ENCODE data around the gene TARBP1. TPM values are rescaled to one million over a fixed set of nuclear protein-coding genes. Genes with fewer than 3 reads are reported as not detected.

TARBP1 gene
- total RNA-seq, 3 donors from 2014 or later (not counting 1 experiment from before 2014, with no cell fraction given) = 29.0 to 37.5 (median 32.2) TPM

- intact Hi-C loops (cut with micrococcal nuclease) = no loop called here
- 91% methylated on average over 5 of the region's 5 CpGs for WGBS (ENCODE audit: insufficient coverage)
- Mint-ChIP-seq H3K4me3 (no peak overlapping the region), H3K4me1 (no peaks in the 10 kb centered on the region), H3K27ac (no peak overlapping the region), H3K36me3 (no peaks in the 10 kb centered on the region), H3K27me3 (ENCODE audit: low read depth in 2 of 2) (peaks cover 9 to 46% of the 10 kb centered on the region in 2 donors), H3K9me3 (no peaks in the 10 kb centered on the region)
- Histone ChIP-seq H3K4me1 (ENCODE audit: control insufficient read depth, insufficient read depth, low read length) (no peaks in the 10 kb centered on the region), H3K36me3 (ENCODE audit: control insufficient read depth, insufficient read depth, low read length) (no peaks in the 10 kb centered on the region), H3K9me3 (ENCODE audit: control insufficient read depth, insufficient read depth, low read length) (no peaks in the 10 kb centered on the region), H3K4me3 (ENCODE audit: low read length) (no peak overlapping the region), H3K27ac (ENCODE audit: low read length) (no peak overlapping the region), H3K27me3 (ENCODE audit: control insufficient read depth, insufficient read depth, low read length) (no peaks in the 10 kb centered on the region)
- ATAC-seq (no peak), DNase-seq (no peak)
- TF ChIP-seq CTCF (IDR thresholded peaks at IDR 0.05) = no peak
Observed at GRCh38 chr1:234342774-234343173, 136.2 kb downstream of the TARBP1 start.

Other genes starting within 250 kb of the TARBP1 start
- 10 to 100 TPM in 2 of 3 donors, 1 to 10 TPM in 1; 8.9 to 11.8 (median 11.6) TPM for gene COA6, start 105.7 kb downstream of the TARBP1 start, total RNA-seq
- 100 to 1,000 TPM; 186 to 315 (median 266) TPM for gene IRF2BP2, start 131.0 kb upstream of the TARBP1 start, total RNA-seq